ENCODE data around the gene HACD4. TPM values are rescaled to one million over a fixed set of nuclear protein-coding genes. Genes with fewer than 3 reads are reported as not detected.
"Not testable (repeated sequence)": the region's sequence is repeated elsewhere in the genome, so short reads cannot be mapped to it uniquely, and the experiment has no call there.

HACD4 gene
- total RNA-seq, 1 donor from 2014 or later, result 13.4 TPM

DNA sequence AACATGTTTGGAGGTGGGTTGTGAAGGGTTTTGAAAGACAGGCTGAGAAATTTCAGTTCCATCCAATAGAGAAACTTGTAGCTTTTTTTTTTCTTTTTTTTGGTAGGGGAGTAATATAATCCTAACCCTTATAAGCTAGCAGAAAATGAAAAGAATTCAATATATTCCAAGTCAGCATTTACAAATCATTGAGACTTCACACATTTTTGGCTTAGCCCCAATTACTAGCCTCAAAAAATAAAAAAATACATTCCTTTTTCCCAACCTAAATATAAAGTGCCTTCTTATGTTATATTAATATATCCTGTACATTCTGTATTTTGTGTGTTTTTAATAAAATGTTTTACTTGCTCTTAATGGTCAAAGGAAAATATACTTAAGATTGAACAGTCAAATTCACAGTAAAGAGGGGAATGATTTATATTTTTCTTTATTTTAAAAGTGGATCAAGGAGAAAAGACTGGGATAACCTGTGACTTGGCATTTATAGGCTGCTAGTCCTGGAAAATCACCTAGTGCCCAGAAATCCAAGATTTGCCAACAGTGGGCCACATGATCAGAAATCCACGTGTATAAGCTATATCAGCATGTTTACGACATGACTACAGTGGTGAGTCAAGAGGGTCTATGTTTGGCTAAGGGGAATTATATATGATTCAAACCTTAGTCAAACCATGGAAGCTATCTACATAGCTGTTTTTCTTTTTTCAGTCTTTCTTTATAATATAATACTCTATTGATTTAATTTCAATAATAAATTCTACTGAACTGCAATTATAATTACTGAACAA is 14.5 kb downstream of the HACD4 start:
- intact Hi-C loops (cut with micrococcal nuclease), result no loop called here

DNA sequence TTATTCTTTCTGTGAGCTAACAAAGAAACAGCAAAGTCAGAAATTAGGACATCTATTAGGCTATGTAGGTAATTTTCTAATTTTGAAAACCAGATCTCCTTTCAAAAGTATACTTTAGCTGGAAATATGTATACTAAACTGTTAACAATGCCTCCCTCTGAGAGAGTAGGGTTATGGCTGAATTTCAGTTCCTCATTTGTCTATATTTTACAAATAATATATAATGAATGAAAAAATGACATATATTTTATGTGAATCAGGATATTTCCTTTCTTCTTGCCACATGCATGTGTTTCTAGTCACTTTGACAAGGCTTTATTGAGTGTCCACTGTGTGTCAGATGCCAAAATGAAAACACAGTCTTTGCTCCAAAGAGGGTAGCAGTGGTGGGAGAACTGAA is 15.4 kb downstream of the HACD4 start:
- intact Hi-C loops (cut with micrococcal nuclease), result no loop called here

GRCh38 chr9:21015129-21015815 is 16.2 kb downstream of the HACD4 start:
- intact Hi-C loops (cut with micrococcal nuclease), result no loop called here

GRCh38 chr9:21002040-21002439 is 29.4 kb downstream of the HACD4 start:
- intact Hi-C loops (cut with micrococcal nuclease), result loop anchor here (2.0 to 10.0 kb wide), 2 partner anchors 29 to 113 kb away; partner anchors contain the start of gene HACD4

GRCh38 chr9:21001581-21001980 is 29.9 kb downstream of the HACD4 start:
- intact Hi-C loops (cut with micrococcal nuclease), result loop anchor here (10.0 kb wide), 1 partner anchor 113 kb away; no protein-coding TSS in a partner anchor

DNA sequence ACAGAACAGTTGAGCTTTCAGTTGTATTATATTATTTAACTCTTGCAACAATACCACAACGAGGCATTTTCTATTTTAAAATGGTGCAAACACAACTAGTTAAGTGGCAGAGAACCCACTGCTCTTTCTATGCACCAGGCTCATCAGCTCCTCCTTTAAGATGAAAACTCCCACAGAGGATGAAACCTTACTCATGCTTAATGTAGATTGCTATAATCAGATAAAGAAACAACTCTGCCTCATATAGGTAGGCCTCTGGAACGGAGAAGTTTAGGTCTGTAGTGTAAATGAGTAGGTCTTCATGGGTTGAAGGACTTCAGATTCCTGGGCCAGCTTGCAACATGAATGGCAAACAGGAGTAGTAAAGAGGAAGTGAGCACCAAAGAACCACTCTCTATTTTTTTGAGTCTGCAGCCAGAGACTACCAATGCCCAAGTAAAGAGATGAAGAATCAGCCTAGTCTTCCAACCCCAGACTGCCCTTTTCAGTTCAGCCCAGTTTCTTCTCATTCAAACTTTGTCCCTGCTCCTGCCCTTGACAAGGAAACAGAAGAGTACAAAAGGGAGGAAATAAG is 33.9 kb downstream of the HACD4 start:
- intact Hi-C loops (cut with micrococcal nuclease), result no loop called here

GRCh38 chr9:20996809-20997208 is 34.6 kb downstream of the HACD4 start:
- intact Hi-C loops (cut with micrococcal nuclease), result no loop called here

DNA sequence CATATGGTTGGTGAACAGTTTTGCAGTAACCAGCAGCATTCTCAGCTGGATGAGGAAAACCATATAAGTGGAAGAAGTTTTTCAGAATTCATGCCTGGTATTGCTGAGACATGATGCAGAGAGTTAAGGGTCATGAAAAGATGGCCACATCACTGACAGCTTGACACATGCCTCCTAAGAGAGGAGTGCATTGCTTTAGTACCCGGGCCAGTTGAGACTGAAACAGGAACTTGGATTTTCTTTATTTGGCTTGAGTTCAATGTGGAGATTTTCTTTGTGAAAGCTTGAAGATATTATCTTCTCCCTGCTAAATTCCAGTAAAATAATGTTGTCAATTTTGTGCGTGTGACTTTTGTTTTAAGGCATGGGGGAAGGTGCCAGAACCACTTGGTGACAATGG is 35.8 kb downstream of the HACD4 start:
- intact Hi-C loops (cut with micrococcal nuclease), result no loop called here

GRCh38 chr9:20994486-20994885 is 37.0 kb downstream of the HACD4 start:
- intact Hi-C loops (cut with micrococcal nuclease), result no loop called here

DNA sequence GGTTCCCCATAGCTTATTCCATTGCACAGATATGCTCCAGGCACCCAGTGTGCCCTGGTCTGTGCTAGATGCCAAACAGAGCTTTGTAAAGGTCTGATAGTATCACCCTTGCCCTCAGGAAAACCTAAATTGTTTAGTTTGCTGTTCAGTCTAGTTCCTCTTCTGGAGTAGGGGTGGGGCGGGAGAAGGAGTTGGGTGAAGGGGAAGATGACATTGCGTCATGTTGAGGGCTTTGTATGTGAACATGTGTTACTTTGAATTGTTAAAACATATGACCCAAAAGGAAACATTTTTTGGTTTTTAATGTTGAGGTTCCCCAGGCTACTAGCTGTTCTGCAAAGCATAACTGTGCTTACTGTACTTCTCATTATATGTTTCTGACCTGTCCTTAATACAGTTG is 40.6 kb downstream of the HACD4 start:
- intact Hi-C loops (cut with micrococcal nuclease), result no loop called here

GRCh38 chr9:20989923-20990341 is 41.5 kb downstream of the HACD4 start:
- intact Hi-C loops (cut with micrococcal nuclease), result no loop called here

DNA sequence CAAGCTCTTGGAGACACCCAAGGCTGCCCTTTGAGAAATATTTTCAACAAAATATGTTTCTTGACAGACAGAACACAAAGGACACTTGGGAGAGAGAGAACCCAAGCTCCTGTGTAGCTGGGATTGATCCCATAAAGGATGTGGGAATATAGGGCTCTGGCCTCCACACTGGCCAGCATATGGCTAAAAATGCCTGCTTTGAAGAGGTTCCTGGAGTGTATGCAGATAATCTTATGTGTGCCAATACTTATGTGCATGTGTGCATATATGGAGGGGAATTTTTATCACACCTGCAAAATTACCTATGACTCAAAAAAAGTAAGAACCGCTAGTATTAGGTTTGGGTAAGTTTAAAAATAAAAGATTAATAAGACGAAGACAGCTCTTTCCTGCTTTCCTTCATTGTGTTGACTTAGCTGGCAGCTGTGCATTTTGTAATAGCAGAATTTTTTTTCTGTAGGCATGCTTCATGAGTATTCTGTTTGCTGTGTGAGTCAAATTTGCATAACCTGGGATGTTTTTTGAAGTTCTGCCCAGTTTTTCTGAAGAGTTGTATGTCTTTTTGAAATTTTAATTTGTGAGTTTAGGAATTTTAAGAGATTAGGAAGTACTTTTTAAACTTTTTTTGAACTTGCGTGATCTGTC is 42.6 kb downstream of the HACD4 start:
- intact Hi-C loops (cut with micrococcal nuclease), result no loop called here

DNA sequence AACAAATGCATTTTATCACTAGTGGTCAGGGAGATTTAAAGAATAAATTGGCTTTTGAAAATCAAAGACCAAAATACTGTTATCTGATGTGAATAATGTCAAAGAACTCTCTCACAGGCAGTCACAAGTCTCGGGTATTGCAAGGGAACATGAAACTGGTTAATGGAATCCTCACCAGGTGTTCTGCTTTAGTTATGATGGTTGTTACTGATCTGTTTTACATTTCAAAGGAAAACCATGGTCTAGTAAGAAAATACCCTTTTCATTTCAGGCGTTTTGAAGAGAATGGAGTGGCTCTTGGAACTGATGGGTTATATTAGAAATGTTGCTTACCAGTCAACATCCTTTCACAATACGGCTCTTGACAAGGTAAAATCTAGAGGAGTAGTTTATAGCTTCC is 43.4 kb downstream of the HACD4 start:
- intact Hi-C loops (cut with micrococcal nuclease), result no loop called here

DNA sequence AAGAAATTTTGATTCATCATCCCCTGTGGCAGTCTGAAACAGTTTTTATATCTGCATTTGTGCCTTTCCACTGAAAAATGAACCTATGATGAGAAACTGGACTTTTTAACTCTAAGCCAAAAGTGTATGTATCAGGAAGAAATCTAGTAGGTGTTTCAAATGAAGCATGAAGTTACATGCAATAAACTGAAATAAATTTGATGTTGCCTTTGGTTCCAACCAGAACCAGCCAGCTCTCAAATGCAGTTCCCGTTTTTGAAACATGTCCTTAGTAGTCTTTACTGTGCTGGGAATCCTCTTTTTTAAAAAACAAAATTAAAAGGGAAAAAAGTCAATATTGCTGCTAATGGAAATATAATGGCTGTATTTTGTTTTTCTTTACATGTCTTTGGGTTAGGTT is 43.9 kb downstream of the HACD4 start:
- intact Hi-C loops (cut with micrococcal nuclease), result no loop called here

DNA sequence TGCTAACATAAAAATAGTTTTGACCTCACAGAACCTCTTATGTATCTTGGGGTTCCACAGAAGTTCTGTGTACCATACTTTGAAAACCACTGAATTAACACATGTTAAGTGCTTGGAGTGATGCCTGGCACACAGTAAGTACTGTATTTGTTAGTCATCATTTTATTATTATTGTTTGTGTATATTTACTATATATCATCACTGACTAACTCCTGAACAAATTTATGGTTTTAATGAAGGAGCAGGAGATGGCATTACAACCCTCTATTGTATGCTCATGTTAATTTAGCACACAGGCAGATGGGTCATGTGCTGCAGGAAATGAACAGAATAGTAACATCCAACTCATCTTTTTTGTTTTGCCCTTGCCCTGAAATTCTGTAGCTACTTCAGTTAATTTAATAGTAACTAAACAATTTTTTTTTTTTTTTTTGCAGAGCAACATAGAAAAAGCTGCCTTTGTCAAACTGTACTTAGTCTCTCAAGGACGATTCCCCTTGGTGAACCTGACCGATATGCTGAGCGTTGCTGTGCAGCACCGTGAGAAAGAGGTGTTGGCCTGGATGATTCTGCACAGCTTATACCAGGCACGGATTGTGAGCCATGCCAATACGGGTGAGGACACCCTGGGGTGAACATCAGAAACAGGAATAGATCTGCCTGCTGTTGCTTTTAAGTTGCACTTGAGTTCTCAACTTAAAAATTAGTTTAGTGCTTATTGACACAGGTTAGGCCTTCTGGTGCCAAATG is 45.4 kb downstream of the HACD4 start:
- intact Hi-C loops (cut with micrococcal nuclease), result no loop called here

DNA sequence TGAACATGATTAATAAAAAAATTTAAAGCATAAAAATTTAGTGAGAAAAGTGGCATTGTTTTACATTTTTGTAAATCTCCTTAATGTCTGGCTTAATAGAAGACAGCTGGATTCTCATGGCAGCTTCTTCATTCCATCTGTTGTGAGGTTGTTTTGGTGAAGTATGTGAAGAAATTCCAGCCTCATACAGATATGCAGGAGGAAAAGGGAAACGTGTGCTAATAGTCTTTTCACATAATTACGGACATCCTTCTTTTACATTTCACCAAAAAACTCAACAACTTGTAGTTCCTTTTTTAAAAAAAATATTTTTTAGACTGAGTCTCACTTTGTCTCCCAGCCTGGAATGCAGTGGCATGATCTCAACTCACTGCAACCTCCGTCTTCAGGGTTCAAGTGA is 46.9 kb downstream of the HACD4 start:
- intact Hi-C loops (cut with micrococcal nuclease), result no loop called here

GRCh38 chr9:20981486-20981885 is 50.0 kb downstream of the HACD4 start:
- intact Hi-C loops (cut with micrococcal nuclease), result no loop called here

GRCh38 chr9:20980832-20981455 is 50.5 kb downstream of the HACD4 start:
- intact Hi-C loops (cut with micrococcal nuclease), result no loop called here

DNA sequence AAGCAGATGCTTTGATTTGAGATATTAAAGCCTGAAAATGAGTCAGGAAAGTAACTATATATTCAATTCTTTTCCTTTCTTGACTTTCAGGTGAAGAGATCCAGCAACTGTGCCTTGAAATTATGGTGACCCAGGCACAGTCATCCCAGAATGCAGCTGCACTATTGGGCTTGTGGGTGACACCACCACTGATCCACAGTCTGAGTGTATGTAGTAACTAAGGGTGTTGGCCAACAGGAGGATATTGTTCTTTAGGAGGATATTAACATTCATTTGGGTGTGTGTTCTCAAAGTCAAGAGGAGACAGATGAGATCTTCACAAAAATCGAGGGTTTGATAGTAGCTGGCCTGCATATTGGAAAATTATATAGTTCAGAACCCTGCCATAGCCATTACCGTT is 53.2 kb downstream of the HACD4 start:
- intact Hi-C loops (cut with micrococcal nuclease), result no loop called here

DNA sequence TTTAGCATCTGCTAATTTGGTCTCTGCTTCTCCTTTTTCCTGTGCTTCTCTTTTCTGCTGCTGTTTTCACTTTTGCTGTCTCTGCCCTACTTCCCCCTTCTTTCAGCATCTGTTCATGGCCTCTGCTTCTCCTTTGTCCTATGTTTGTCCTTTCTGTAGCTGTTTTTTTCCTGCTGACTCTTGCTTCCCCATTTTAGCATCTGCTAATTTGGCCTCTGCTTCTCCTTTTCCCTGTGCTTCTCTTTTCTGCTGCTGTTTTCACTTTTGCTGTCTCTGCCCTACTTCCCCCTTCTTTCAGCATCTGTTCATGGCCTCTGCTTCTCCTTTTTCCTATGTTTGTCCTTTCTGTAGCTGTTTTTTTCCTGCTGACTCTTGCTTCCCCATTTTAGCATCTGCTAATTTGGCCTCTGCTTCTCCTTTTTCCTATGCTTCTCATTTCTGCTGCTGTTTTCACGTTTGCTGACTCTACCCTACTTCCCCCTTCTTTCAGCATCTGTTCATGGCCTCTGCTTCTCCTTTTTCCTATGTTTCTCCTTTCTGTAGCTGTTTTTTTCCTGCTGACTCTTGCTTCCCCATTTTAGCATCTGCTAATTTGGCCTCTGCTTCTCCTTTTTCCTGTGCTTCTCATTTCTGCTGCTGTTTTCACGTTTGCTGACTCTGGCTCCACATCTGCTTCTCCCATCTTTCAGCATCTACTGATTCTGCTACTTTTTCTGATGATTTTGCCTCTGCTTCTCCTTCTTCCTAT is 57.1 kb downstream of the HACD4 start:
- intact Hi-C loops (cut with micrococcal nuclease), result not testable (repeated sequence)
